GM19238 (cell line): ENCODE measurements around the gene CRYGN.

ENCODE experiments used
- DNase-seq: peaks from one replicate; pipeline ENCODE4 v3.0.0; 2011; ENCODE audit warnings: low spot score; ENCODE audit not compliant: insufficient read length

Gene CRYGN

DNA sequence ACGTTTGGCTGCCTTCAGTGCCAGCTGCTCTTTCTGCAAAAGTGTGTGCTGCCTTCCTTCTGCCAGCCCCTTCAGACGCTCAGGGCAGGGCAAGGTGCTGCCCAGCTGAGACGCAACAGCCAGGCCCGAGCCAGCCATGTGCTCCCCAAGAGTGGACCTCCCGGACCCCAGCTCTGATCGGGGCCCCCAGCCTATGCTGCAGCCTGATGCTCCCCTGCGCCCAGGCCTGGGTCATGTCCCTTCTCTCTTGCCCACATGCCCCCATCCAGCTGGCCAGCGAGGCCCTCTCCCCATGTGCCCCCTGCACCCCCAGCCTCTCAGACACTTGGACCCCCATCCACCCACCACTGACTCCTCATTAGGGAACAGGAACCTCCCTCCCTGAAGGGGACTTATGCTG, 47.9 kb downstream of the CRYGN start:
- no peak for DNase-seq

- DNase-seq = no peak
Measured at GRCh38 chr7:151391358-151391730, 48.6 kb downstream of the CRYGN start.

DNA sequence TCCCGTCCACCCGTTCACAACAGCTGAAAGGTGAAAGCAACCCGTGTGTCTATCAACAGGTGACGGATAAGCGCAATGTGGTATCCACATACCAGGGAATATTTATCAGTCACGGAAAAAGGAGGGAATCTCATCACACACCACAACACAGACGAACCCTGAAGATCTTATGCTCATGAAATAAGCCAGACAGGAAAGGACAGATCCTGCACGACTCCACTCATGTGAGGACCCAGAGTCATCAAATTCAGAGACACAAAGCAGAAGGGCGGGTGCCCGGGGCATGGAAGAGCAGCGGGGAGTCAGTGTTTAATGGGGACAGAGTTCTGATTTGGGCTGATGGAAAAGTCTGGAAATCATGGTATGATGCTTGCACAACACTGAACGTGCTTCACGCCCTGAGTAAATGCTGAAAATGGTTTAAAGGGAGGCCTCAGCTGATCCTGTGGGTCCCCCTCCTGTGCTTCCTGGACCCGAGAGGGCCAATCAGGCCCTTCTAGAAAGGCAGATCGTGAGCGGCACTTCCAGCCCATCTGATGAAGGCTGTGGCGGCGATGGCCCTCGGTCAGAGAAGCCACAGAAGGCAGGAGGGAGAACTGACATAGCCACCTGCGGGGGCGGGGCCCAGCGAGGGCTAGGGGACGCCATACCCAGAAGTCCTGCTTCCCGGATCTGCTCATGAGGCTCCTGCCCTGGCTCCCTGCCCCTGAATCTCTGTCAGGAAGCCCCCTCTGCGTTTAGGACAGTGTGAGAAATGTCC, 49.2 kb downstream of the CRYGN start:
- DNase-seq = no peak

GRCh38 chr7:151389768-151390597, 50.0 kb downstream of the CRYGN start:
- no peak for DNase-seq

DNA sequence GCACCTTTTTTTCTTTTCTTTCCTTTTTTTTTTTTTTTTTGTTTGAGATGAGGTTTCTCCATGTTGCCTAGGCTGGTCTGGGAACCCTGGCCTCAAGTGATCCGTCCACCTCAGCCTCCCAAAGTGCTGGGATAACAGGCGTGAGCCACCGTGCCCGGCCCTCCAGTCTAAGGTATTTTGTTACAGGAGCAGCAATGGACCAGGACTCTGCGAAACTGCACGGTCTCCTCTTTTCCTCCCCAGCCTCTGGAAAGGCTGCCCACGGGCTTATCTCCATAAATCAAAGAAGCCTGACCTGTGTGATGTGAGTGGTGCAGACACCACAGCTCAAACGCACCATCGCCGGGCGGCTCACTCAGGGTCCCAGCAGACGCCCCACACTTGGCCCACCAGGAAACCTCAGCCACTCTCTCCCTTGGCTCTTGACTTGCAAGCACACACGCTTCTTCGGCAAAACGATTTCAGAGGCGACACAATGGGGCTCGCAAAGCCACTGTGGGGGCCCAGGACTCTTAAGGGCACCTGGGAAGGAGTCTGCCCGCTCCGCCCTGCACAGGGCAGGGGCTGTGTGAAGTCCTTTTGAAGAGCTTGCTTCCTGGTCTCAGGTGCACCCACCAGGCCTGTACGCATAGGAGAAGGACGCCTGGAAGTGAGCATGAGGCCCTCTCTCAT, 50.7 kb downstream of the CRYGN start:
- DNase-seq = no peak

DNA sequence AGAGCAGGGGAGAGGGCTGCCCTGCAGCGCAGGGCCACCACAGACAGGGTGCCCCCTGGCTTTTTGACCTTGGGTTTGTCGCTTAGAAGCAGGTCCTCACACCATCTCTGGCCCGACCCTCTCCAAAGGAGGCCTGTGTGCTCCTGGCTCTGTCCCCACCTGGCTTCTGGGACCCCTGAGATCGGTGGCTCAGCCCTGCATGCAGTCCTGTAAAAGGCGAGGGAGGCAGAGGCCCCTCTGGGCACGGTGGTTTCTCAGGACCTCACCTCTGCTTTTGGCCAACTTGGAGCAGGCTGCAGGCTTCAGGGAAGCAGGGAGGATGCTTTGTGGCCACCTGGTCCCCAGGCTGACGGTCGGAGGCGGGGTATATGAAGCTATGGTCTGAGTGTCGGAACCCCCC, 51.5 kb downstream of the CRYGN start:
- no peak for DNase-seq

DNA sequence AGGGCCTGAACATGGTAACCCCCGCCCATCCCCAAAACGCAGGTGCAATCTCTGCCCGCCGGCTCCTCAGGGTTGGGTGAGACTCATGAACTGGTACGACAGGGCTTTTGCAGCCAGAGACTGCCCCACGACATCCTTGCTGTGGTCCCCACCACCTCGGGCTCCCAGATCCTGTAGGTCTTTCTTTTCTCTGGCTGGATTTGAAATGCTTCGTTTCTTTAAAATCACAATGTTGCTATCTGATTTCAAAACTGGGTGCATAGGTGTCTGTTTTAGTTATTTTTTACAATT, 52.0 kb downstream of the CRYGN start:
- no peak for DNase-seq

GRCh38 chr7:151387161-151388006, 52.6 kb downstream of the CRYGN start:
- DNase-seq = no peak

DNA sequence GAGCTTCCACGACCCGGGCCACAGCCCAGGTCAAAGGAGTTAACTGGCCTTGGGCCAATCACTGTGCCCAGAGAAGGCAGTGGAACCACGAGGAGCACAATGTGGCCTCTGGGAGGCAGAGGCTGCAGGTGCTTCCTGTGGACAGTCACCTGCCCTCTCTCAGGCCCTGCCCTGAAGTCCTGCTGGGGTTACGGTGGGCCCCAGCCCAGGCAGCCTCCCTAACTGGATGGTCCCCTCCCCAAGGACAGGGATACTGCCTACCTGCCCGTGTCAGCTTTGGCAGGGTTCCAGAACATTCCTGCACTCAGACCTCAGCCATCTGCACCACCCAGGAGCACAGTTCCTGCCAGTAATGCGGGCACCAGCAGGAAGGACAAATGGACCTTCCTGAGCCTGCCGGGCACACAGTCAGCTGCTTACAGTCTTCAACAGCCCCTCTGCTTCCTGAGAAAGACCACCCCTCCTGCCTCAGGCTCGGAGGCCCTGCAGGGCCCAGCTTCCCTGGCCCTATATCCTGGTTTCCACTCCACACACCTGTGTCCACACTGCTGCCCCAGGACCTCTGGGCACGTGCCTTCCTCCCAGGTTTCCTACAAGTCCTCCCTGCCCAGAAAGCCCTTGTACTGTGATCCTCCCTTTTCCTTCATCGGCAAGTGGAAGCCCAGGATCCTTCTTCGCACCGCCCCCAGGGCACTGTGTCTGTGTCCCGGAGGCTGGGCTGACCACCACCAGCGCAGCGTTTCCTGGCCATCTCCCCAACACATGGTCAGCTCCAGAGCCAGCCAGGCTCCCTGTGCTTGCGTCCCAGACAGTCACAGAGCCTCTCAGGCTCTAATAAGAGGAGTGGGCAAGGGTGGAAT, 53.4 kb downstream of the CRYGN start:
- DNase-seq = no peak

GRCh38 chr7:151385626-151386300, 54.2 kb downstream of the CRYGN start:
- no peak for DNase-seq

GRCh38 chr7:151384776-151385625, 54.9 kb downstream of the CRYGN start:
- DNase-seq = no peak

GRCh38 chr7:151384352-151384697, 55.6 kb downstream of the CRYGN start:
- no peak for DNase-seq

DNA sequence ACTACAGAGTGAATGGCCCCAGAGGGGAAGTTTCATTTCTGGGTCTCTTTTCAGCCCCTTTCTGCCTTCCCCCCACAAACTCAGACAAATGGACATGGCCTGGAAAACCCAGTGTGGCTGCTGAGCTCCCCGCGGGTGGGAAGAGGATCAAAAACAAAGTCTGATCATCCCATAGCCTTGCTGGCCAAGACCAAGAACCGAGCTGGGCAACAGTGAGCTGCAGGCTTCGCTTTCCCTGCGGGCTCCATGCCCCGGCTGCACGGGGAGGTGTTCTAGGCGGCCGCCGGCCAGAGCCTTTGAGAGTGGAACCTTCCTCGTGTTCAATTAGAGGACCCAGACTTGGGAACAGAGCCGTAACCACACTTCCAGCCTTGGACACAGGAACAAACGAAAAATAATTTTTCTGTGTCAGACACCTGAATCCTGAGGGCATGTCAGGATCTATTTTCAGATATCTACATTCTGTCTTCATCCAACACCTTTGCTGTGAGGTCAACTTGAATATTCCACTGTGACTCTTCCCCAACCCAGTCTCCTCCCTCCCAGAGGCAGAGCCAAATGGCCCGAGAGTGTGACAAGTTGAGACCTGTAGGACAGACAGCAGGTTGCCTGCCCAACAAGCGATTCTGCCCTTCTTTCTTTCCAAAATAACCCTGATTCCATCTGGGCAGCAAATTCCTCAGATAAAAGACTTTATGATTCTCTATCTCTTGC, 56.1 kb downstream of the CRYGN start:
- no peak for DNase-seq

- DNase-seq = no peak
Measured at GRCh38 chr7:151382079-151382885, 57.7 kb downstream of the CRYGN start.

GRCh38 chr7:151381348-151382078, 58.4 kb downstream of the CRYGN start:
- peak; percentile 43 for DNase-seq

DNA sequence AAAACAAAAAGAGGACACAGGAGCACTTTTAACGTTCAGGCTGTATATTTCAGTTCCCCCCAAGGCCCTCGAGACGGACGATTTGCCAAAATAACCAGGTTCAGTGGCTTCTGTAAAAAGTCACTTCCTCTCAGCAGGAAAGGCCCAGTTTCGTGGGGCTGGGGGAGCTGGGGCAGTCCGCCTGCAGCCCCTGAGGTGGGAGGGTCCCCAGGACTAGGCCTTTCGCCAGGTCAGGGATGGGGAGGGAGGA, 58.9 kb downstream of the CRYGN start:
- DNase-seq = no peak
